K562 (cell line): ENCODE results near the gene L3MBTL1. TPM values are rescaled to one million over a fixed set of nuclear protein-coding genes. Genes with fewer than 3 reads are reported as not detected.

ENCODE experiments used
- ARHGAP35 ChIP-seq: fragments of 450-650 bp; IDR thresholded peaks from 2 replicates; pipeline ENCODE4 v1.6.1; 2018; ENCODE audit not compliant: partially characterized antibody
- ARID3A ChIP-seq: IDR thresholded peaks from 2 replicates; pipeline ENCODE4 v1.6.1; 2012; ENCODE audit warnings: low read depth, low read length, improper control_type of control experiment, borderline replicate concordance
- CUX1 ChIP-seq: fragments of 200-800 bp; sonication (Bioruptor generic); IDR thresholded peaks from 2 replicates; pipeline ENCODE4 v1.6.1; 2016; ENCODE audit warnings: missing genetic modification characterization, missing compliant biosample characterization
- MECOM ChIP-seq: fragments of 250-450 bp; sonication (Bioruptor Pico); IDR thresholded peaks from 2 replicates; pipeline ENCODE4 v1.8.0; 2022; ENCODE audit warnings: inconsistent platforms
- PHF21A ChIP-seq: fragments of 450-650 bp; IDR thresholded peaks from 2 replicates; pipeline ENCODE4 v1.6.1; 2017; ENCODE audit warnings: low read depth, borderline replicate concordance
- RBM25 ChIP-seq: fragments of 200-400 bp; formaldehyde crosslinking; IDR thresholded peaks from 2 replicates; pipeline ENCODE4 v1.6.1; 2018; ENCODE audit warnings: low read length, low read depth, moderate library complexity; ENCODE audit not compliant: severe bottlenecking
- SIN3A ChIP-seq, 2 experiments: fragments of 150-350 bp in 1 of 2; IDR thresholded peaks; 2 replicates each; pipeline ENCODE4 v1.6.1; 2011 to 2016; ENCODE audit warnings: borderline replicate concordance in 2 of 2, low read depth in 2 of 2, low read length in 2 of 2, mild to moderate bottlenecking in 2 of 2, moderate library complexity in 2 of 2; ENCODE audit not compliant: control insufficient read depth in 1 of 2
- ZEB2 ChIP-seq: fragments of 450-650 bp; IDR thresholded peaks from 2 replicates; pipeline ENCODE4 v1.6.1; 2016
- polyA plus RNA-seq, 8 experiments: library from polyadenylated mRNA; depleted of rRNA in 4 of 8; stranded (reverse) in 5 of 8; unstranded in 3 of 8; fragments of >200 nt; fragmentation: Nextera tagmentation in 2 of 8; fragmentation: Illumina TruSeq in 1 of 8; extraction: Ambion mirVana in 2 of 8; extraction: Trizol in 1 of 8; gene quantifications; 2 replicates each; pipeline versions ENCODE4 v1.2.1 to v1.2.3, GENCODE V29; 2011 to 2014; ENCODE audit warnings: inconsistent platforms in 1 of 8, missing spikeins in 1 of 8
- total RNA-seq, 7 experiments: library from RNA; depleted of rRNA in 6 of 7; stranded (reverse); fragments of >200 nt in 6 of 7; fragmentation: Illumina TruSeq in 2 of 7; extraction: Trizol in 2 of 7; gene quantifications; 2 replicates each; pipeline versions ENCODE4 v1.2.1 to v1.2.3, GENCODE V29; 2011 to 2021; ENCODE audit warnings: low replicate concordance in 1 of 7
- TF ChIP-seq, protein P1 (sequence below): fragments of 250-450 bp; sonication (Bioruptor Pico); IDR thresholded peaks from 2 replicates; pipeline ENCODE4 v1.5.0; 2020; ENCODE audit warnings: mild to moderate bottlenecking, borderline replicate concordance
- TF ChIP-seq, protein P2 (sequence below): sonication (generic); formaldehyde crosslinking; IDR thresholded peaks from 2 replicates; pipeline ENCODE4 v1.5.0; 2020; ENCODE audit warnings: missing genetic modification reagents
- TF ChIP-seq, protein P3 (sequence below): fragments of 450-650 bp; IDR thresholded peaks from 2 replicates; pipeline ENCODE4 v1.6.1; 2017; ENCODE audit warnings: antibody characterized with exemption, mild to moderate bottlenecking

L3MBTL1 gene
- total and polyA plus RNA-seq, 9 of the 15 experiments (the other 6 are each of a cell fraction or from before 2014, with no cell fraction given), result 0.77 to 10.0 (median 4.4) TPM

- TF ChIP-seq SIN3A (IDR thresholded peaks at IDR 0.05; ENCODE audit: borderline replicate concordance in 2 of 2, control insufficient read depth in 1 of 2, low read depth in 2 of 2, low read length in 2 of 2) (no peak), CUX1 (no peak), RBM25 (no peak), MECOM (peak; percentile 94), ARID3A (no peak), ARHGAP35 (no peak), ZEB2 (peak; percentile 90), PHF21A (no peak)
- TF ChIP-seq, protein P1, sequence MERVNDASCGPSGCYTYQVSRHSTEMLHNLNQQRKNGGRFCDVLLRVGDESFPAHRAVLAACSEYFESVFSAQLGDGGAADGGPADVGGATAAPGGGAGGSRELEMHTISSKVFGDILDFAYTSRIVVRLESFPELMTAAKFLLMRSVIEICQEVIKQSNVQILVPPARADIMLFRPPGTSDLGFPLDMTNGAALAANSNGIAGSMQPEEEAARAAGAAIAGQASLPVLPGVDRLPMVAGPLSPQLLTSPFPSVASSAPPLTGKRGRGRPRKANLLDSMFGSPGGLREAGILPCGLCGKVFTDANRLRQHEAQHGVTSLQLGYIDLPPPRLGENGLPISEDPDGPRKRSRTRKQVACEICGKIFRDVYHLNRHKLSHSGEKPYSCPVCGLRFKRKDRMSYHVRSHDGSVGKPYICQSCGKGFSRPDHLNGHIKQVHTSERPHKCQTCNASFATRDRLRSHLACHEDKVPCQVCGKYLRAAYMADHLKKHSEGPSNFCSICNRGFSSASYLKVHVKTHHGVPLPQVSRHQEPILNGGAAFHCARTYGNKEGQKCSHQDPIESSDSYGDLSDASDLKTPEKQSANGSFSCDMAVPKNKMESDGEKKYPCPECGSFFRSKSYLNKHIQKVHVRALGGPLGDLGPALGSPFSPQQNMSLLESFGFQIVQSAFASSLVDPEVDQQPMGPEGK (CRISPR knock-in tag), result no peak
- TF ChIP-seq, protein P2, sequence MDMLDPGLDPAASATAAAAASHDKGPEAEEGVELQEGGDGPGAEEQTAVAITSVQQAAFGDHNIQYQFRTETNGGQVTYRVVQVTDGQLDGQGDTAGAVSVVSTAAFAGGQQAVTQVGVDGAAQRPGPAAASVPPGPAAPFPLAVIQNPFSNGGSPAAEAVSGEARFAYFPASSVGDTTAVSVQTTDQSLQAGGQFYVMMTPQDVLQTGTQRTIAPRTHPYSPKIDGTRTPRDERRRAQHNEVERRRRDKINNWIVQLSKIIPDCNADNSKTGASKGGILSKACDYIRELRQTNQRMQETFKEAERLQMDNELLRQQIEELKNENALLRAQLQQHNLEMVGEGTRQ, result no peak
- TF ChIP-seq, protein P3, sequence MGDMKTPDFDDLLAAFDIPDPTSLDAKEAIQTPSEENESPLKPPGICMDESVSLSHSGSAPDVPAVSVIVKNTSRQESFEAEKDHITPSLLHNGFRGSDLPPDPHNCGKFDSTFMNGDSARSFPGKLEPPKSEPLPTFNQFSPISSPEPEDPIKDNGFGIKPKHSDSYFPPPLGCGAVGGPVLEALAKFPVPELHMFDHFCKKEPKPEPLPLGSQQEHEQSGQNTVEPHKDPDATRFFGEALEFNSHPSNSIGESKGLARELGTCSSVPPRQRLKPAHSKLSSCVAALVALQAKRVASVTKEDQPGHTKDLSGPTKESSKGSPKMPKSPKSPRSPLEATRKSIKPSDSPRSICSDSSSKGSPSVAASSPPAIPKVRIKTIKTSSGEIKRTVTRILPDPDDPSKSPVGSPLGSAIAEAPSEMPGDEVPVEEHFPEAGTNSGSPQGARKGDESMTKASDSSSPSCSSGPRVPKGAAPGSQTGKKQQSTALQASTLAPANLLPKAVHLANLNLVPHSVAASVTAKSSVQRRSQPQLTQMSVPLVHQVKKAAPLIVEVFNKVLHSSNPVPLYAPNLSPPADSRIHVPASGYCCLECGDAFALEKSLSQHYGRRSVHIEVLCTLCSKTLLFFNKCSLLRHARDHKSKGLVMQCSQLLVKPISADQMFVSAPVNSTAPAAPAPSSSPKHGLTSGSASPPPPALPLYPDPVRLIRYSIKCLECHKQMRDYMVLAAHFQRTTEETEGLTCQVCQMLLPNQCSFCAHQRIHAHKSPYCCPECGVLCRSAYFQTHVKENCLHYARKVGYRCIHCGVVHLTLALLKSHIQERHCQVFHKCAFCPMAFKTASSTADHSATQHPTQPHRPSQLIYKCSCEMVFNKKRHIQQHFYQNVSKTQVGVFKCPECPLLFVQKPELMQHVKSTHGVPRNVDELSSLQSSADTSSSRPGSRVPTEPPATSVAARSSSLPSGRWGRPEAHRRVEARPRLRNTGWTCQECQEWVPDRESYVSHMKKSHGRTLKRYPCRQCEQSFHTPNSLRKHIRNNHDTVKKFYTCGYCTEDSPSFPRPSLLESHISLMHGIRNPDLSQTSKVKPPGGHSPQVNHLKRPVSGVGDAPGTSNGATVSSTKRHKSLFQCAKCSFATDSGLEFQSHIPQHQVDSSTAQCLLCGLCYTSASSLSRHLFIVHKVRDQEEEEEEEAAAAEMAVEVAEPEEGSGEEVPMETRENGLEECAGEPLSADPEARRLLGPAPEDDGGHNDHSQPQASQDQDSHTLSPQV, result peak; percentile 60
Measured at GRCh38 chr20:43537921-43538877, 30.7 kb downstream of the L3MBTL1 start (continued).
